GM23338 (cell line): ENCODE data around the gene TIMM50. TPM values are rescaled to one million over a fixed set of nuclear protein-coding genes. Genes with fewer than 3 reads are reported as not detected.

ENCODE experiments used
- ATAC-seq: fragments of 200-7000 bp; cut with Tn5 transposase; 3 replicates; pipeline ENCODE4 v1.9.1; 2020
- DNase-seq: peaks from one replicate; pipeline ENCODE4 v3.0.0-alpha.2; 2015; ENCODE audit warnings: low spot score
- H2AFZ ChIP-seq: fragments of 200-600 bp; sonication (generic); 2 replicates; pipeline ENCODE4 v1.8.0; 2016; ENCODE audit warnings: antibody characterized with exemption, mild to moderate bottlenecking, moderate library complexity
- H3F3A ChIP-seq: fragments of 200-600 bp; sonication (generic); replicated peaks from 2 replicates; pipeline ENCODE4 v1.8.0; 2017; ENCODE audit warnings: antibody characterized with exemption, mixed run types, low read depth
- H3K27ac ChIP-seq: fragments of 200-600 bp; sonication (generic); 2 replicates; pipeline ENCODE4 v1.6.1; 2016; ENCODE audit warnings: low read depth
- H3K27me3 ChIP-seq: fragments of 200-600 bp; sonication (generic); 2 replicates; pipeline ENCODE4 v1.8.0; 2016; ENCODE audit warnings: mild to moderate bottlenecking, mixed run types, moderate library complexity; ENCODE audit not compliant: insufficient read depth
- H3K36me3 ChIP-seq: fragments of 200-600 bp; sonication (generic); 2 replicates; pipeline ENCODE4 v1.8.0; 2016; ENCODE audit warnings: mild to moderate bottlenecking; ENCODE audit not compliant: insufficient read depth
- H3K4me1 ChIP-seq: fragments of 200-600 bp; sonication (generic); 2 replicates; pipeline ENCODE4 v1.8.0; 2016; ENCODE audit warnings: mild to moderate bottlenecking, moderate library complexity; ENCODE audit not compliant: insufficient read depth
- H3K4me2 ChIP-seq: fragments of 200-600 bp; sonication (generic); 2 replicates; pipeline ENCODE4 v1.7.1; 2017; ENCODE audit warnings: mixed run types
- H3K4me3 ChIP-seq: fragments of 200-600 bp; sonication (generic); 2 replicates; pipeline ENCODE4 v1.6.1; 2016; ENCODE audit warnings: mixed run types
- H3K79me2 ChIP-seq: fragments of 200-600 bp; sonication (generic); replicated peaks from 2 replicates; pipeline ENCODE4 v1.8.0; 2017; ENCODE audit warnings: mild to moderate bottlenecking; ENCODE audit not compliant: insufficient read depth
- H3K9me2 ChIP-seq: fragments of 200-600 bp; sonication (generic); 2 replicates; pipeline ENCODE4 v1.8.0; 2017; ENCODE audit not compliant: insufficient read depth
- H4K20me1 ChIP-seq: fragments of 200-600 bp; sonication (generic); replicated peaks from 2 replicates; pipeline ENCODE4 v1.8.0; 2017; ENCODE audit warnings: mild to moderate bottlenecking; ENCODE audit not compliant: insufficient read depth
- H3K27ac Mint-ChIP-seq: 2 replicates; pipeline ENCODE4 v1.8.0; 2020; ENCODE audit warnings: inconsistent platforms, mild to moderate bottlenecking, moderate library complexity, mixed read lengths
- H3K27me3 Mint-ChIP-seq: 3 replicates; pipeline ENCODE4 v1.8.0; 2022; ENCODE audit warnings: low read depth, mild to moderate bottlenecking, moderate library complexity, mixed read lengths, inconsistent platforms; ENCODE audit not compliant: insufficient read depth, poor library complexity
- H3K36me3 Mint-ChIP-seq: 3 replicates; pipeline ENCODE4 v1.8.0; 2021; ENCODE audit warnings: low read depth, mild to moderate bottlenecking, inconsistent platforms, moderate library complexity, mixed read lengths
- H3K4me1 Mint-ChIP-seq: 3 replicates; pipeline ENCODE4 v1.8.0; 2020; ENCODE audit warnings: mild to moderate bottlenecking, inconsistent platforms, mixed read lengths
- H3K4me3 Mint-ChIP-seq: 3 replicates; pipeline ENCODE4 v1.8.0; 2021; ENCODE audit warnings: moderate library complexity, mild to moderate bottlenecking, inconsistent platforms, mixed read lengths
- H3K9me3 Mint-ChIP-seq: 3 replicates; pipeline ENCODE4 v1.8.0; 2020; ENCODE audit warnings: moderate library complexity, mild to moderate bottlenecking, inconsistent platforms, mixed read lengths
- CREB1 ChIP-seq: fragments of 250-450 bp; sonication (Bioruptor Pico); IDR thresholded peaks from 2 replicates; pipeline ENCODE4 v1.5.0; 2020; ENCODE audit warnings: low read depth, mild to moderate bottlenecking, moderate library complexity
- CTCF ChIP-seq, 2 experiments: fragments of 200-600 bp in 1 of 2; sonication (generic) in 1 of 2; conservative IDR thresholded peaks; 2 replicates each; pipeline versions ENCODE4 v1.5.1 to v1.6.1; 2016 to 2017; ENCODE audit warnings: antibody characterized with exemption in 2 of 2, low read depth in 2 of 2, mild to moderate bottlenecking in 2 of 2, moderate library complexity in 1 of 2
- ETS1 ChIP-seq: IDR thresholded peaks from 2 replicates; pipeline ENCODE4 v1.6.1; 2016; ENCODE audit warnings: antibody characterized with exemption
- EZH2 ChIP-seq: fragments of 200-600 bp; sonication (generic); IDR thresholded peaks from one replicate; pipeline ENCODE4 v1.8.0; 2017; ENCODE audit warnings: antibody characterized with exemption, mild to moderate bottlenecking, low read depth; ENCODE audit not compliant: unreplicated experiment
- EZH2phosphoT487 ChIP-seq: fragments of 200-600 bp; sonication (generic); IDR thresholded peaks from one replicate; pipeline ENCODE4 v1.8.1; 2018; ENCODE audit warnings: antibody characterized with exemption; ENCODE audit not compliant: unreplicated experiment
- JUNB ChIP-seq: IDR thresholded peaks from one replicate; pipeline ENCODE4 v1.6.1; 2016; ENCODE audit warnings: antibody characterized with exemption; ENCODE audit not compliant: unreplicated experiment
- POLR2AphosphoS5 ChIP-seq: IDR thresholded peaks from 2 replicates; pipeline ENCODE4 v1.6.1; 2016; ENCODE audit warnings: antibody characterized with exemption, low read depth
- REST ChIP-seq: IDR thresholded peaks from one replicate; pipeline ENCODE4 v1.6.1; 2018; ENCODE audit warnings: antibody characterized with exemption; ENCODE audit not compliant: unreplicated experiment
- ZNF331 ChIP-seq: fragments of 250-450 bp; sonication (Bioruptor Pico); IDR thresholded peaks from 2 replicates; pipeline ENCODE4 v1.5.0; 2020; ENCODE audit warnings: low read depth, mild to moderate bottlenecking, moderate library complexity
- ZNF462 ChIP-seq: fragments of 250-450 bp; sonication (Bioruptor Pico); IDR thresholded peaks from 2 replicates; pipeline ENCODE4 v1.5.0; 2020; ENCODE audit warnings: mild to moderate bottlenecking, moderate library complexity
- polyA plus RNA-seq: library from polyadenylated mRNA; unstranded; fragments of >200 nt; fragmentation: Nextera tagmentation; extraction: Ambion mirVana; gene quantifications from 2 replicates; pipeline ENCODE4 v1.2.1, GENCODE V29; 2016
- total RNA-seq: library from RNA; depleted of rRNA; stranded (reverse); fragments of >200 nt; shearing (Covaris generic); gene quantifications from 2 replicates; pipeline ENCODE4 v1.2.3, GENCODE V29; 2014

Gene TIMM50
- total and polyA plus RNA-seq, 2 experiments from 2014 or later: 119 to 139 TPM

- TF ChIP-seq ZNF462 (CRISPR knock-in tag) (no peak), JUNB (no peak), ZNF331 (no peak), ETS1 (no peak)
Observed at GRCh38 chr19:39524495-39524894, 43.9 kb downstream of the TIMM50 start (continued).

- Mint-ChIP-seq H3K27me3 (peaks cover 6% of the 10 kb centered on the region), H3K36me3 (peaks cover 21% of the 10 kb centered on the region), H3K27ac (no peak overlapping the region), H3K9me3 (no peaks in the 10 kb centered on the region; the same call in 2 of the 3 replicates), H3K4me3 (no peak overlapping the region), H3K4me1 (no peaks in the 10 kb centered on the region)
- Histone ChIP-seq H3K4me1 (no peaks in the 10 kb centered on the region), H3K4me3 (no peak overlapping the region), H3K9me2 (no peaks in the 10 kb centered on the region), H3K27ac (no peak overlapping the region), H3F3A (0 out of 2 replicates have a peak, but pooled peaks cover 3% of the 10 kb centered on the region), H4K20me1 (peaks cover 12% of the 10 kb centered on the region; the same call in 1 of the 2 replicates), H3K79me2 (0 out of 2 replicates have a peak, but pooled peaks cover 6% of the 10 kb centered on the region), H3K27me3 (no peaks in the 10 kb centered on the region), H3K4me2 (no peak overlapping the region), H2AFZ (no peak overlapping the region), H3K36me3 (no peaks in the 10 kb centered on the region; the same call in 1 of the 2 replicates)
- no peak for DNase-seq
- TF ChIP-seq POLR2AphosphoS5: no peak
- no peak for TF ChIP-seq EZH2
- TF ChIP-seq JUNB: no peak
- TF ChIP-seq EZH2phosphoT487: no peak
- TF ChIP-seq REST: no peak
- TF ChIP-seq ZNF331: no peak
- no peak for TF ChIP-seq CREB1 (CRISPR knock-in tag)
- no peak for TF ChIP-seq CTCF (conservative IDR thresholded peaks at IDR 0.05; ENCODE audit: low read depth in 2 of 2)
- no peak for ATAC-seq
Observed at GRCh38 chr19:39525205-39525604, 44.6 kb downstream of the TIMM50 start.
